HEK293 (cell line): Measurements from ENCODE around the gene CASK.

Experiments
- CTCF ChIA-PET: fragments of 350-600 bp; formaldehyde crosslinking; extraction: SDS; loops from one replicate; lab custom pipeline; 2021; ENCODE audit warnings: antibody characterized with exemption; lab: Yijun Ruan, JAX
- POLR2A ChIA-PET: fragments of 300-600 bp; formaldehyde crosslinking; extraction: SDS; loops from one replicate; lab custom pipeline; 2020; ENCODE audit warnings: antibody characterized with exemption, inconsistent platforms; lab: Yijun Ruan, JAX
- H3K27ac ChIP-seq: fragments of 200-500 bp; sonication (Bioruptor generic); 2 replicates; pipeline ENCODE4 v1.5.1; 2014; ENCODE audit warnings: low read depth, low read length, control low read depth, inconsistent platforms; ENCODE audit errors: extremely low read depth
- H3K36me3 ChIP-seq, 2 experiments: fragments of 200-500 bp in 1 of 2; sonication (Bioruptor generic) in 1 of 2; 1 replicate in 1 of 2; 2 replicates in 1 of 2; pipeline ENCODE4 v1.5.1; 2014 to 2017; ENCODE audit warnings: inconsistent platforms in 2 of 2, low read length in 2 of 2; ENCODE audit not compliant: control insufficient read depth in 2 of 2, insufficient read depth in 1 of 2
- H3K4me1 ChIP-seq: fragments of 200-500 bp; sonication (Bioruptor generic); 2 replicates; pipeline ENCODE4 v1.5.1; 2014; ENCODE audit warnings: mild to moderate bottlenecking, low read length, inconsistent platforms; ENCODE audit not compliant: control insufficient read depth, insufficient read depth
- H3K4me3 ChIP-seq: 2 replicates; pipeline ENCODE4 v1.5.1; 2011; ENCODE audit warnings: low read depth, mild to moderate bottlenecking, control low read depth, low read length, moderate library complexity
- H3K9me3 ChIP-seq: fragments of 200-500 bp; sonication (Bioruptor generic); 2 replicates; pipeline ENCODE4 v1.5.1; 2014; ENCODE audit warnings: low read depth, low read length, inconsistent platforms; ENCODE audit not compliant: control insufficient read depth, insufficient read depth
- GLI4 ChIP-seq: fragments of 450-650 bp; formaldehyde crosslinking; IDR thresholded peaks from 2 replicates; pipeline ENCODE4 v1.5.1; 2016; ENCODE audit warnings: missing biosample characterization, missing genetic modification characterization
- GLIS2 ChIP-seq: fragments of 450-650 bp; formaldehyde crosslinking; IDR thresholded peaks from 2 replicates; pipeline ENCODE4 v1.5.1; 2016; ENCODE audit warnings: missing biosample characterization, missing genetic modification characterization
- KLF8 ChIP-seq: fragments of 450-650 bp; formaldehyde crosslinking; IDR thresholded peaks from 2 replicates; pipeline ENCODE4 v1.5.1; 2016; ENCODE audit warnings: missing biosample characterization, missing genetic modification characterization
- OVOL3 ChIP-seq: fragments of 450-650 bp; formaldehyde crosslinking; IDR thresholded peaks from 2 replicates; pipeline ENCODE4 v1.5.1; 2016; ENCODE audit warnings: missing biosample characterization, missing genetic modification characterization
- PBX3 ChIP-seq: sonication (generic); formaldehyde crosslinking; IDR thresholded peaks from 2 replicates; pipeline ENCODE4 v1.8.1; 2022; ENCODE audit warnings: mild to moderate bottlenecking, moderate library complexity, missing genetic modification reagents
- SCRT2 ChIP-seq: fragments of 450-650 bp; formaldehyde crosslinking; IDR thresholded peaks from 2 replicates; pipeline ENCODE4 v1.5.1; 2016; ENCODE audit warnings: missing biosample characterization, missing genetic modification characterization
- ZBTB11 ChIP-seq: fragments of 450-650 bp; formaldehyde crosslinking; conservative IDR thresholded peaks from 2 replicates; pipeline ENCODE4 v1.5.1; 2016; ENCODE audit warnings: low read depth, missing biosample characterization, missing genetic modification characterization
- ZBTB8A ChIP-seq: fragments of 450-650 bp; formaldehyde crosslinking; IDR thresholded peaks from 2 replicates; pipeline ENCODE4 v1.5.1; 2016; ENCODE audit warnings: missing biosample characterization, missing genetic modification characterization
- ZNF138 ChIP-seq: fragments of 450-650 bp; formaldehyde crosslinking; IDR thresholded peaks from 2 replicates; pipeline ENCODE4 v1.5.1; 2016; ENCODE audit warnings: missing biosample characterization, missing genetic modification characterization, borderline replicate concordance
- ZNF146 ChIP-seq: fragments of 450-650 bp; formaldehyde crosslinking; IDR thresholded peaks from 2 replicates; pipeline ENCODE4 v1.5.1; 2016; ENCODE audit warnings: missing biosample characterization, missing genetic modification characterization
- ZNF16 ChIP-seq: fragments of 450-650 bp; formaldehyde crosslinking; IDR thresholded peaks from 2 replicates; pipeline ENCODE4 v1.5.1; 2016; ENCODE audit warnings: low read depth, missing biosample characterization, missing genetic modification characterization
- ZNF175 ChIP-seq: fragments of 450-650 bp; formaldehyde crosslinking; IDR thresholded peaks from 2 replicates; pipeline ENCODE4 v1.5.1; 2016; ENCODE audit warnings: missing biosample characterization, missing genetic modification characterization
- ZNF19 ChIP-seq: fragments of 450-650 bp; formaldehyde crosslinking; IDR thresholded peaks from 2 replicates; pipeline ENCODE4; 2016; ENCODE audit warnings: missing biosample characterization, missing genetic modification characterization, low read depth
- ZNF2 ChIP-seq: fragments of 450-650 bp; formaldehyde crosslinking; IDR thresholded peaks from 2 replicates; pipeline ENCODE4 v1.5.1; 2016; ENCODE audit warnings: missing biosample characterization, missing genetic modification characterization
- ZNF362 ChIP-seq: fragments of 450-650 bp; formaldehyde crosslinking; IDR thresholded peaks from 2 replicates; pipeline ENCODE4 v1.5.1; 2016; ENCODE audit warnings: missing biosample characterization, missing genetic modification characterization
- ZNF514 ChIP-seq: fragments of 450-650 bp; formaldehyde crosslinking; IDR thresholded peaks from 2 replicates; pipeline ENCODE4 v1.5.1; 2016; ENCODE audit warnings: missing biosample characterization, missing genetic modification characterization
- ZNF530 ChIP-seq: fragments of 450-650 bp; formaldehyde crosslinking; IDR thresholded peaks from 2 replicates; pipeline ENCODE4 v1.5.1; 2016; ENCODE audit warnings: low read depth, missing biosample characterization, missing genetic modification characterization
- ZNF777 ChIP-seq: fragments of 450-650 bp; formaldehyde crosslinking; IDR thresholded peaks from 2 replicates; pipeline ENCODE4 v1.5.1; 2017; ENCODE audit warnings: missing biosample characterization, missing genetic modification characterization, borderline replicate concordance
- ZSCAN18 ChIP-seq: fragments of 450-650 bp; formaldehyde crosslinking; IDR thresholded peaks from 2 replicates; pipeline ENCODE4 v1.5.1; 2016; ENCODE audit warnings: missing biosample characterization, missing genetic modification characterization

CASK gene

GRCh38 chrX:41922431-41923151 is 763 bp downstream of the CASK start (continued):
- no peak for TF ChIP-seq SCRT2 (tag by site-specific recombination)
- TF ChIP-seq OVOL3 (tag by site-specific recombination) = no peak
- TF ChIP-seq ZNF138 (tag by site-specific recombination) = no peak
- TF ChIP-seq ZNF146 (tag by site-specific recombination) = no peak
- no peak for TF ChIP-seq ZNF16
- TF ChIP-seq ZNF2 = no peak
- TF ChIP-seq GLIS2 (tag by site-specific recombination) = peak; percentile 43; the same call in 1 of the 2 replicates
- no peak for TF ChIP-seq KLF8 (tag by site-specific recombination)
- peak; percentile 69 for TF ChIP-seq ZBTB8A (tag by site-specific recombination)
- no peak for TF ChIP-seq ZNF530 (tag by site-specific recombination)
- TF ChIP-seq ZNF175 (tag by site-specific recombination) = no peak
- TF ChIP-seq ZSCAN18 (tag by site-specific recombination) = no peak
- TF ChIP-seq GLI4 = no peak
- no peak for TF ChIP-seq PBX3
- no peak for TF ChIP-seq ZNF777 (tag by site-specific recombination)
- no peak for TF ChIP-seq ZBTB11 (tag by site-specific recombination)

- TF ChIP-seq ZNF362 (tag by site-specific recombination) = 0 out of 2 replicates have a peak, but pooled peaks have one; percentile 34
- TF ChIP-seq ZNF514 (tag by site-specific recombination) = no peak
- TF ChIP-seq ZNF19 (tag by site-specific recombination) = no peak
- peaks cover 3% of the 10 kb centered on the region for H3K4me1 ChIP-seq
- H3K27ac ChIP-seq = peak overlapping the region; percentile 90
- ChIA-PET CTCF (interaction anchor here (0.7 kb wide), 2 partner anchors 62 to 70 kb away, joined by 3 read pairs; no protein-coding TSS in a partner anchor), POLR2A (interaction anchor here (0.6 to 0.7 kb wide), 2 partner anchors 38 to 148 kb away, joined by 3 read pairs; no protein-coding TSS in a partner anchor)
- H3K9me3 ChIP-seq = no peaks in the 10 kb centered on the region
- peak overlapping the region; percentile 58 for H3K4me3 ChIP-seq
- no peaks in the 10 kb centered on the region for H3K36me3 ChIP-seq
Measured at GRCh38 chrX:41921492-41922430, 1.6 kb downstream of the CASK start.
